Stimulated activated CD4-positive, alpha-beta T cell treated with anti-CD3 and anti-CD28 coated beads, Interleukin-4, amount 100 ng/mL, for 1 hour (primary cell): ENCODE results near the gene SELL.
A peak's percentile ranks its signal among the peaks of the same experiment; 100 is the strongest.
"Not testable (repeated sequence)": the region's sequence is repeated elsewhere in the genome, so short reads cannot be mapped to it uniquely, and the experiment has no call there.

Experiments used
- DNase-seq: peaks from one replicate; pipeline ENCODE4 v3.0.0-alpha.2; 2020

SELL gene

GRCh38 chr1:169701261-169702005, 10.0 kb downstream of the SELL start:
- no peak for DNase-seq

GRCh38 chr1:169699707-169700106, 11.7 kb downstream of the SELL start:
- no peak for DNase-seq

GRCh38 chr1:169698976-169699375, 12.4 kb downstream of the SELL start:
- no peak for DNase-seq

- DNase-seq: no peak
Measured at GRCh38 chr1:169697755-169698154, 13.7 kb downstream of the SELL start.

- DNase-seq: no peak
Measured at GRCh38 chr1:169696273-169697100, 14.9 kb downstream of the SELL start.

GRCh38 chr1:169694304-169695075, 16.9 kb downstream of the SELL start:
- no peak for DNase-seq

- DNase-seq: no peak
Measured at GRCh38 chr1:169692756-169693460, 18.5 kb downstream of the SELL start.

- no peak for DNase-seq
Measured at GRCh38 chr1:169690489-169690888, 20.9 kb downstream of the SELL start.

- no peak for DNase-seq
Measured at GRCh38 chr1:169689395-169689794, 22.0 kb downstream of the SELL start.

- not testable (repeated sequence) for DNase-seq
Measured at GRCh38 chr1:169688377-169688776, 23.0 kb downstream of the SELL start.

GRCh38 chr1:169683661-169684060, 27.8 kb downstream of the SELL start:
- DNase-seq: no peak

- DNase-seq: not testable (repeated sequence)
Measured at GRCh38 chr1:169683168-169683567, 28.3 kb downstream of the SELL start.

- no peak for DNase-seq
Measured at GRCh38 chr1:169682071-169682470, 29.3 kb downstream of the SELL start.

GRCh38 chr1:169681140-169681539, 30.3 kb downstream of the SELL start:
- DNase-seq: no peak

GRCh38 chr1:169680377-169681019, 30.9 kb downstream of the SELL start:
- DNase-seq: peak; percentile 61

- DNase-seq: no peak
Measured at GRCh38 chr1:169679692-169680091, 31.7 kb downstream of the SELL start.

GRCh38 chr1:169676001-169676400, 35.4 kb downstream of the SELL start:
- no peak for DNase-seq

GRCh38 chr1:169670836-169671235, 40.6 kb downstream of the SELL start:
- no peak for DNase-seq

- DNase-seq: not testable (repeated sequence)
Measured at GRCh38 chr1:169670244-169670643, 41.2 kb downstream of the SELL start.

GRCh38 chr1:169667699-169668596, 43.5 kb downstream of the SELL start:
- not testable (repeated sequence) for DNase-seq

GRCh38 chr1:169667227-169667639, 44.2 kb downstream of the SELL start:
- DNase-seq: not testable (repeated sequence)
